ENCODE measurements around the gene MRM2.

The MRM2 gene

GRCh38 chr7:2222516-2222915 lies 19.5 kb downstream of the MRM2 start:
- no peak for DNase-seq (ENCODE audit: low spot score)

- no peak for DNase-seq (ENCODE audit: low spot score)
Observed at GRCh38 chr7:2220954-2221353, 21.1 kb downstream of the MRM2 start.

- no peak for DNase-seq (ENCODE audit: low spot score)
Observed at GRCh38 chr7:2220506-2220905, 21.5 kb downstream of the MRM2 start.

GRCh38 chr7:2220030-2220429 lies 22.0 kb downstream of the MRM2 start:
- DNase-seq (ENCODE audit: low spot score): no peak

- DNase-seq (ENCODE audit: low spot score): no peak
Observed at GRCh38 chr7:2219606-2220005, 22.4 kb downstream of the MRM2 start.

GRCh38 chr7:2219136-2219535 lies 22.9 kb downstream of the MRM2 start:
- no peak for DNase-seq (ENCODE audit: low spot score)

- no peak for DNase-seq (ENCODE audit: low spot score)
Observed at GRCh38 chr7:2218444-2218785, 23.6 kb downstream of the MRM2 start.

- DNase-seq (ENCODE audit: low spot score): no peak
Observed at GRCh38 chr7:2217716-2218443, 24.1 kb downstream of the MRM2 start.

GRCh38 chr7:2217206-2217605 lies 24.8 kb downstream of the MRM2 start:
- no peak for DNase-seq (ENCODE audit: low spot score)

- no peak for DNase-seq (ENCODE audit: low spot score)
Observed at GRCh38 chr7:2215851-2216250, 26.2 kb downstream of the MRM2 start.

GRCh38 chr7:2214636-2215035 lies 27.4 kb downstream of the MRM2 start:
- DNase-seq (ENCODE audit: low spot score): no peak

- no peak for DNase-seq (ENCODE audit: low spot score)
Observed at GRCh38 chr7:2213551-2214215, 28.3 kb downstream of the MRM2 start.

- DNase-seq (ENCODE audit: low spot score): no peak
Observed at GRCh38 chr7:2212906-2213305, 29.1 kb downstream of the MRM2 start.

GRCh38 chr7:2211926-2212325 lies 30.1 kb downstream of the MRM2 start:
- no peak for DNase-seq (ENCODE audit: low spot score)

GRCh38 chr7:2211259-2211880 lies 30.6 kb downstream of the MRM2 start:
- no peak for DNase-seq (ENCODE audit: low spot score)

GRCh38 chr7:2210551-2211258 lies 31.3 kb downstream of the MRM2 start:
- DNase-seq (ENCODE audit: low spot score): no peak

- no peak for DNase-seq (ENCODE audit: low spot score)
Observed at GRCh38 chr7:2209961-2210323, 32.1 kb downstream of the MRM2 start.

- peak; percentile 73 for DNase-seq (ENCODE audit: low spot score)
Observed at GRCh38 chr7:2209146-2209960, 32.7 kb downstream of the MRM2 start.

GRCh38 chr7:2208712-2209111 lies 33.3 kb downstream of the MRM2 start:
- no peak for DNase-seq (ENCODE audit: low spot score)

- DNase-seq (ENCODE audit: low spot score): no peak
Observed at GRCh38 chr7:2205036-2205780, 36.8 kb downstream of the MRM2 start.

- no peak for DNase-seq (ENCODE audit: low spot score)
Observed at GRCh38 chr7:2204446-2204845, 37.6 kb downstream of the MRM2 start.

Measured in NAMALWA (cell line).